Suprapubic skin (tissue), 4 donors: ENCODE results near the gene CIPC.

Experiments
- CTCF ChIP-seq, 2 donors: fragments of 200-600 bp in 1 of 2; fragments of 450-650 bp in 1 of 2; sonication (generic) in 1 of 2; IDR thresholded peaks; one replicate each; pipeline ENCODE4 v1.5.1; 2016 to 2019; ENCODE audit warnings: antibody characterized with exemption in 2 of 2, mild to moderate bottlenecking in 1 of 2, moderate library complexity in 1 of 2
- EP300 ChIP-seq: sonication (generic); formaldehyde crosslinking; IDR thresholded peaks from one replicate; pipeline ENCODE4 v1.6.1; 2017; ENCODE audit warnings: antibody characterized with exemption
- POLR2A ChIP-seq, 2 donors: fragments of 450-650 bp; IDR thresholded peaks; one replicate each; pipeline ENCODE4 v1.6.1; 2017; ENCODE audit warnings: antibody characterized with exemption in 2 of 2, mild to moderate bottlenecking in 2 of 2, moderate library complexity in 2 of 2
- POLR2AphosphoS5 ChIP-seq, 3 donors: sonication (generic); formaldehyde crosslinking; IDR thresholded peaks; one replicate each; pipeline ENCODE4 v1.6.1; 2017; ENCODE audit warnings: antibody characterized with exemption in 3 of 3

- TF ChIP-seq CTCF (IDR thresholded peaks at IDR 0.05) (no peak), POLR2A (IDR thresholded peaks at IDR 0.05) (no peak), EP300 (no peak), POLR2AphosphoS5 (IDR thresholded peaks at IDR 0.05) (no peak)
Measured at GRCh38 chr14:77158882-77159255, 60.8 kb downstream of the CIPC start.
